A549 (cell line): ENCODE measurements around the gene ANKRD24. TPM values are rescaled to one million over a fixed set of nuclear protein-coding genes. Genes with fewer than 3 reads are reported as not detected.
A peak's percentile ranks its signal among the peaks of the same experiment; 100 is the strongest.

ENCODE experiments used
- ATAC-seq, 2 experiments: fragments of 200-7000 bp in 1 of 2; fragments of >200 bp in 1 of 2; cut with Nextera tagmentation in 1 of 2; cut with Tn5 transposase in 1 of 2; 3 replicates each; pipeline versions ENCODE4 v1.8.0 to v1.9.1; 2018 to 2020; ENCODE audit warnings: mild to moderate bottlenecking in 1 of 2, moderate library complexity in 1 of 2
- CTCF ChIA-PET: fragments of 300-600 bp; sonication (Branson Sonifier 250); formaldehyde crosslinking; extraction: SDS; loops from one replicate; lab custom pipeline; 2021; ENCODE audit warnings: antibody characterized with exemption, inconsistent platforms; lab: Yijun Ruan, JAX
- POLR2A ChIA-PET: fragments of 350-600 bp; formaldehyde crosslinking; extraction: SDS; loops from one replicate; lab custom pipeline; 2021; ENCODE audit warnings: antibody characterized with exemption, inconsistent platforms; lab: Yijun Ruan, JAX
- DNase-seq, 2 experiments: peaks; one replicate each; pipeline versions ENCODE4 v3.0.0 to v3.0.0-alpha.2; 2011 to 2016; ENCODE audit warnings: low read depth in 1 of 2, low spot score in 1 of 2
- FAIRE-seq: peaks from 2 replicates; lab custom pipeline; 2011; peaks lifted over from hg19 to GRCh38; lab: Jason Lieb, UNC
- H3K27ac ChIP-seq, 2 experiments: fragments of >200 bp; sonication (Bioruptor Twin); formaldehyde crosslinking; 3 replicates each; pipeline ENCODE4 v1.5.1; 2016 to 2017
- H3K4me1 ChIP-seq: fragments of >200 bp; sonication (Bioruptor Twin); formaldehyde crosslinking; 3 replicates; pipeline ENCODE4 v1.6.1; 2016
- H3K4me2 ChIP-seq: fragments of >200 bp; sonication (Bioruptor Twin); formaldehyde crosslinking; 3 replicates; pipeline ENCODE4 v1.6.1; 2016
- H3K4me3 ChIP-seq: fragments of >200 bp; sonication (Bioruptor Twin); formaldehyde crosslinking; 3 replicates; pipeline ENCODE4 v1.5.1; 2016
- H3K9me3 ChIP-seq: fragments of >200 bp; sonication (Bioruptor Twin); formaldehyde crosslinking; 3 replicates; pipeline ENCODE4 v1.6.1; 2016
- BHLHE40 ChIP-seq: IDR thresholded peaks from 2 replicates; pipeline ENCODE4 v1.6.1; 2012; ENCODE audit warnings: low read depth, low read length, inconsistent platforms
- CBX8 ChIP-seq: fragments of 200-600 bp; sonication (generic); IDR thresholded peaks from 2 replicates; pipeline ENCODE4 v1.6.1; 2016
- CHD2 ChIP-seq: fragments of 150-350 bp; IDR thresholded peaks from 2 replicates; pipeline ENCODE4 v1.6.1; 2014; ENCODE audit warnings: low read length; ENCODE audit not compliant: partially characterized antibody
- EHF ChIP-seq: fragments of 250-450 bp; sonication (Bioruptor Pico); IDR thresholded peaks from 2 replicates; pipeline ENCODE4 v1.5.0; 2020; ENCODE audit warnings: mild to moderate bottlenecking
- EHMT2 ChIP-seq: fragments of 200-600 bp; sonication (generic); IDR thresholded peaks from 2 replicates; pipeline ENCODE4 v1.6.1; 2016; ENCODE audit warnings: antibody characterized with exemption, low read depth, mild to moderate bottlenecking, moderate library complexity
- ESRRA ChIP-seq: fragments of 150-350 bp; IDR thresholded peaks from 2 replicates; pipeline ENCODE4 v1.6.1; 2014; ENCODE audit warnings: mild to moderate bottlenecking, low read length, borderline replicate concordance
- FOSB ChIP-seq: fragments of 250-450 bp; sonication (Bioruptor Pico); IDR thresholded peaks from 2 replicates; pipeline ENCODE4 v1.5.0; 2020; ENCODE audit warnings: mild to moderate bottlenecking, moderate library complexity
- GATA3 ChIP-seq: IDR thresholded peaks from 2 replicates; pipeline ENCODE4 v1.6.1; 2012; ENCODE audit warnings: borderline replicate concordance
- HOXB13 ChIP-seq: fragments of 250-450 bp; sonication (Bioruptor Pico); IDR thresholded peaks from 2 replicates; pipeline ENCODE4 v1.5.0; 2020; ENCODE audit warnings: low read depth, mild to moderate bottlenecking, moderate library complexity
- KDM5A ChIP-seq: fragments of 200-600 bp; sonication (generic); IDR thresholded peaks from 2 replicates; pipeline ENCODE4 v1.6.1; 2016; ENCODE audit warnings: antibody characterized with exemption, mild to moderate bottlenecking
- MAFK ChIP-seq: fragments of 450-650 bp; IDR thresholded peaks from 2 replicates; pipeline ENCODE4 v1.6.1; 2014; ENCODE audit not compliant: partially characterized antibody
- MAZ ChIP-seq: fragments of 150-350 bp; IDR thresholded peaks from 2 replicates; pipeline ENCODE4 v1.6.1; 2014; ENCODE audit warnings: antibody characterized with exemption, low read depth, low read length, borderline replicate concordance
- NPAS2 ChIP-seq: fragments of 250-450 bp; sonication (Bioruptor Pico); IDR thresholded peaks from 2 replicates; pipeline ENCODE4 v1.8.0; 2022; ENCODE audit warnings: mild to moderate bottlenecking, moderate library complexity, borderline replicate concordance
- NR3C1 ChIP-seq: fragments of >200 bp; sonication (Bioruptor Twin); formaldehyde crosslinking; IDR thresholded peaks from 3 replicates; pipeline ENCODE4 v1.6.1; 2017
- POLR2A ChIP-seq: IDR thresholded peaks from 2 replicates; pipeline ENCODE4 v1.6.1; 2012; ENCODE audit warnings: mild to moderate bottlenecking, low read length
- RARB ChIP-seq: fragments of 250-450 bp; sonication (Bioruptor Pico); IDR thresholded peaks from 2 replicates; pipeline ENCODE4 v1.8.0; 2021; ENCODE audit warnings: mild to moderate bottlenecking, moderate library complexity
- RFX5 ChIP-seq: fragments of 450-650 bp; IDR thresholded peaks from 2 replicates; pipeline ENCODE4 v1.7.1; 2014; ENCODE audit warnings: antibody characterized with exemption, mild to moderate bottlenecking, moderate library complexity
- SREBF2 ChIP-seq: fragments of 450-650 bp; IDR thresholded peaks from 2 replicates; pipeline ENCODE4 v1.6.1; 2014; ENCODE audit warnings: mild to moderate bottlenecking, moderate library complexity
- ZC3H11A ChIP-seq: fragments of 450-650 bp; IDR thresholded peaks from 2 replicates; pipeline ENCODE4 v1.6.1; 2014; ENCODE audit warnings: antibody characterized with exemption, mild to moderate bottlenecking
- ZFP36 ChIP-seq: fragments of 450-650 bp; IDR thresholded peaks from 2 replicates; pipeline ENCODE4 v1.6.1; 2014; ENCODE audit warnings: borderline replicate concordance; ENCODE audit not compliant: partially characterized antibody
- ZSCAN20 ChIP-seq: fragments of 250-450 bp; sonication (Bioruptor Pico); IDR thresholded peaks from 2 replicates; pipeline ENCODE4 v1.8.0; 2022; ENCODE audit warnings: mild to moderate bottlenecking, moderate library complexity
- WGBS: methylation state at CpG from one replicate; pipeline ENCODE4 v1.1.6; 2017; ENCODE audit errors: missing lambda C conversion rate; 5-methylcytosine and 5-hydroxymethylcytosine counted together
- polyA plus RNA-seq, 4 experiments: library from polyadenylated mRNA; depleted of rRNA in 3 of 4; stranded (reverse); fragments of >200 nt; fragmentation: RNase III in 1 of 4; extraction: RNeasy Plus Mini Kit Qiagen cat#74134 plus additional on column Dnase treatment in 1 of 4; gene quantifications; 2 replicates in 3 of 4; 3 replicates in 1 of 4; pipeline ENCODE4 v1.2.3, GENCODE V29; 2011 to 2017
- TF ChIP-seq, protein P1 (sequence below): IDR thresholded peaks from 2 replicates; pipeline ENCODE4 v1.6.1; 2012
- TF ChIP-seq, protein P2 (sequence below): fragments of >200 bp; sonication (Bioruptor Twin); formaldehyde crosslinking; IDR thresholded peaks from 3 replicates; pipeline ENCODE4 v1.5.1; 2016
- TF ChIP-seq, protein P3 (sequence below): fragments of 250-450 bp; sonication (Bioruptor Pico); IDR thresholded peaks from 2 replicates; pipeline ENCODE4 v1.5.0; 2020; ENCODE audit warnings: low read depth, mild to moderate bottlenecking, moderate library complexity
- TF ChIP-seq, protein P4 (sequence below): IDR thresholded peaks from 2 replicates; pipeline ENCODE4 v1.6.1; 2012
- TF ChIP-seq, protein P5 (sequence below): fragments of 450-650 bp; IDR thresholded peaks from 2 replicates; pipeline ENCODE4 v1.6.1; 2014; ENCODE audit warnings: antibody characterized with exemption
- TF ChIP-seq, protein P6 (sequence below): fragments of >200 bp; sonication (Bioruptor Twin); formaldehyde crosslinking; IDR thresholded peaks from 3 replicates; pipeline ENCODE4 v1.6.1; 2016

The ANKRD24 gene
- polyA plus RNA-seq, 2 of the 4 experiments (the other 2 are of a cell fraction), result 0.28 to 0.36 TPM

DNA sequence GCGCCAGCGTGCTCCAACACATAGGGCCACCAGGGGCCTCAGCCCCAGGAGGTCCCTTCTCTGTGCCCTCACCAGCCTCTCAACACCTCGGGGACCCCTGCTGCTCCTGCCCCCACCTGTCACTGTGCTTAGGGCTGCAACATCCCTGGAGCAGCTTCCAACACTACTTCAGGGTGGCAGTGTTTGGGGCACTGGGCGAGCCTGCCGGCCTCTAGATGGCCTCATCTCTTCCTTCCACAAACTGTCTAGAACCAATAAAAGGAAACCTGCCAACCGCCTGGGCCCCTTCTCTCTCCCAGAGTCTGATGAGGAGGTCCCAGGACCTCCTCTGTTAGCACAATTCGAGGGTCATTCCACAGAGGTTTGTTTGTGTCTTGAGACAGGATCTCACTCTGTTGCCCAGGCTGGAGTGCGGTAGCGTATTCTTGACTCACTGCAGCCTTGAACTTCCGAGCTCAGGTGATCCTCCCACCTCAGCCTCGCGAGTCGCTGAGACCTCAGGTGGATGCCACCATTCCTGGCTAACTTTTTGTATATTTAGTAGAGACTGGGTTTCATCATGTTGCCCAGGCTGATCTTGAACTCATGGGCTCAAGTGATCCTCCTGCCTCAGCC lies 86.4 kb downstream of the ANKRD24 start:
- Histone ChIP-seq H3K4me3 (no peak overlapping the region), H3K4me1 (no peaks in the 10 kb centered on the region), H3K27ac (no peak overlapping the region), H3K4me2 (no peak overlapping the region), H3K9me3 (no peaks in the 10 kb centered on the region)
- TF ChIP-seq ESRRA (no peak), MAZ (no peak), FOSB (no peak), EHF (CRISPR knock-in tag) (no peak), CHD2 (no peak), RARB (CRISPR knock-in tag) (no peak), SREBF2 (no peak), CBX8 (no peak), KDM5A (no peak), GATA3 (no peak), HOXB13 (CRISPR knock-in tag) (no peak)
- TF ChIP-seq, protein P1, sequence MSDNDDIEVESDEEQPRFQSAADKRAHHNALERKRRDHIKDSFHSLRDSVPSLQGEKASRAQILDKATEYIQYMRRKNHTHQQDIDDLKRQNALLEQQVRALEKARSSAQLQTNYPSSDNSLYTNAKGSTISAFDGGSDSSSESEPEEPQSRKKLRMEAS, result no peak
- TF ChIP-seq, protein P2, sequence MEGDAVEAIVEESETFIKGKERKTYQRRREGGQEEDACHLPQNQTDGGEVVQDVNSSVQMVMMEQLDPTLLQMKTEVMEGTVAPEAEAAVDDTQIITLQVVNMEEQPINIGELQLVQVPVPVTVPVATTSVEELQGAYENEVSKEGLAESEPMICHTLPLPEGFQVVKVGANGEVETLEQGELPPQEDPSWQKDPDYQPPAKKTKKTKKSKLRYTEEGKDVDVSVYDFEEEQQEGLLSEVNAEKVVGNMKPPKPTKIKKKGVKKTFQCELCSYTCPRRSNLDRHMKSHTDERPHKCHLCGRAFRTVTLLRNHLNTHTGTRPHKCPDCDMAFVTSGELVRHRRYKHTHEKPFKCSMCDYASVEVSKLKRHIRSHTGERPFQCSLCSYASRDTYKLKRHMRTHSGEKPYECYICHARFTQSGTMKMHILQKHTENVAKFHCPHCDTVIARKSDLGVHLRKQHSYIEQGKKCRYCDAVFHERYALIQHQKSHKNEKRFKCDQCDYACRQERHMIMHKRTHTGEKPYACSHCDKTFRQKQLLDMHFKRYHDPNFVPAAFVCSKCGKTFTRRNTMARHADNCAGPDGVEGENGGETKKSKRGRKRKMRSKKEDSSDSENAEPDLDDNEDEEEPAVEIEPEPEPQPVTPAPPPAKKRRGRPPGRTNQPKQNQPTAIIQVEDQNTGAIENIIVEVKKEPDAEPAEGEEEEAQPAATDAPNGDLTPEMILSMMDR, result no peak
- TF ChIP-seq, protein P3, sequence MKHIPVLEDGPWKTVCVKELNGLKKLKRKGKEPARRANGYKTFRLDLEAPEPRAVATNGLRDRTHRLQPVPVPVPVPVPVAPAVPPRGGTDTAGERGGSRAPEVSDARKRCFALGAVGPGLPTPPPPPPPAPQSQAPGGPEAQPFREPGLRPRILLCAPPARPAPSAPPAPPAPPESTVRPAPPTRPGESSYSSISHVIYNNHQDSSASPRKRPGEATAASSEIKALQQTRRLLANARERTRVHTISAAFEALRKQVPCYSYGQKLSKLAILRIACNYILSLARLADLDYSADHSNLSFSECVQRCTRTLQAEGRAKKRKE (CRISPR knock-in tag), result no peak
- TF ChIP-seq, protein P4, sequence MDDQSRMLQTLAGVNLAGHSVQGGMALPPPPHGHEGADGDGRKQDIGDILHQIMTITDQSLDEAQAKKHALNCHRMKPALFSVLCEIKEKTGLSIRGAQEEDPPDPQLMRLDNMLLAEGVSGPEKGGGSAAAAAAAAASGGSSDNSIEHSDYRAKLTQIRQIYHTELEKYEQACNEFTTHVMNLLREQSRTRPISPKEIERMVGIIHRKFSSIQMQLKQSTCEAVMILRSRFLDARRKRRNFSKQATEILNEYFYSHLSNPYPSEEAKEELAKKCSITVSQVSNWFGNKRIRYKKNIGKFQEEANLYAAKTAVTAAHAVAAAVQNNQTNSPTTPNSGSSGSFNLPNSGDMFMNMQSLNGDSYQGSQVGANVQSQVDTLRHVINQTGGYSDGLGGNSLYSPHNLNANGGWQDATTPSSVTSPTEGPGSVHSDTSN, result no peak
- ATAC-seq (0 out of 6 replicates have a peak, but pooled peaks of 1 of the 2 experiments have one; percentile 15), FAIRE-seq (no peak), DNase-seq (no peak)
- ChIA-PET POLR2A (no interaction called here), CTCF (interaction anchor here (0.7 to 5.5 kb wide), 9 partner anchors 8 to 180 kb away, joined by 3 to 47 read pairs (median 5); partner anchors contain the start of gene YJU2)
- WGBS, result 79% methylated on average over 10 of the region's 13 CpGs

DNA sequence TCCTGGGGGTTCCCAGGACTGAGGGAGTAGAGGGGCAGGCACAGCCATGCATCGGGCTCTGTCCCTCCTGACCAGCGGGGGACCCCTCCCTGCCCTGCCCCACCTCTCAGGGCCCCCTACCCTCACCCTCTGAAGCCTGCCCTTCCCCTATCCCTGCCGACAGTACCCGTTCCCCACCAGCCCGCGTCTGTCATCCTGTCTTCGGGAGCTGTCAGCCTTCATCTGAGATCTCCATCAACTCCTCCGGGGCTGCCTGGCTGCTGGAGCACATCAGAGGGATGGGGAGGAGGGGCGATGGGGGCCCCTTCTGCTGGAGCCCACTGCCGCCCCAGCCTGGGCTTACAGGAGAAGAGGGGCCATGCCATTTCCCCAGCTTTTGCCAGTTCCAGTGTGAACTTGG lies 90.4 kb downstream of the ANKRD24 start:
- no peak for TF ChIP-seq NR3C1
- TF ChIP-seq ZFP36, result no peak
- TF ChIP-seq MAFK, result no peak
- no peak for TF ChIP-seq ZSCAN20
- no peak for TF ChIP-seq ZC3H11A
- TF ChIP-seq, protein P4, result no peak
- no peak for TF ChIP-seq EHMT2
- no peak for TF ChIP-seq RFX5
- TF ChIP-seq, protein P5, sequence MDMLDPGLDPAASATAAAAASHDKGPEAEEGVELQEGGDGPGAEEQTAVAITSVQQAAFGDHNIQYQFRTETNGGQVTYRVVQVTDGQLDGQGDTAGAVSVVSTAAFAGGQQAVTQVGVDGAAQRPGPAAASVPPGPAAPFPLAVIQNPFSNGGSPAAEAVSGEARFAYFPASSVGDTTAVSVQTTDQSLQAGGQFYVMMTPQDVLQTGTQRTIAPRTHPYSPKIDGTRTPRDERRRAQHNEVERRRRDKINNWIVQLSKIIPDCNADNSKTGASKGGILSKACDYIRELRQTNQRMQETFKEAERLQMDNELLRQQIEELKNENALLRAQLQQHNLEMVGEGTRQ, result no peak
- TF ChIP-seq, protein P2, result no peak
- no peak for TF ChIP-seq POLR2A
- TF ChIP-seq, protein P6, sequence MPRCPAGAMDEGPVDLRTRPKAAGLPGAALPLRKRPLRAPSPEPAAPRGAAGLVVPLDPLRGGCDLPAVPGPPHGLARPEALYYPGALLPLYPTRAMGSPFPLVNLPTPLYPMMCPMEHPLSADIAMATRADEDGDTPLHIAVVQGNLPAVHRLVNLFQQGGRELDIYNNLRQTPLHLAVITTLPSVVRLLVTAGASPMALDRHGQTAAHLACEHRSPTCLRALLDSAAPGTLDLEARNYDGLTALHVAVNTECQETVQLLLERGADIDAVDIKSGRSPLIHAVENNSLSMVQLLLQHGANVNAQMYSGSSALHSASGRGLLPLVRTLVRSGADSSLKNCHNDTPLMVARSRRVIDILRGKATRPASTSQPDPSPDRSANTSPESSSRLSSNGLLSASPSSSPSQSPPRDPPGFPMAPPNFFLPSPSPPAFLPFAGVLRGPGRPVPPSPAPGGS, result no peak
- TF ChIP-seq BHLHE40, result no peak
- TF ChIP-seq NPAS2 (CRISPR knock-in tag), result no peak
- WGBS, result 90% methylated on average over 3 of the region's 10 CpGs
- no peaks in the 10 kb centered on the region for H3K9me3 ChIP-seq
- H3K4me2 ChIP-seq, result no peak overlapping the region
- H3K27ac ChIP-seq, result no peak overlapping the region
- 0 out of 6 replicates have a peak, but pooled peaks of 1 of the 2 experiments have one; percentile 20 for ATAC-seq
- no peak for DNase-seq
- H3K4me1 ChIP-seq, result no peaks in the 10 kb centered on the region
- FAIRE-seq, result no peak
- CTCF ChIA-PET, result interaction anchor here (0.6 to 1.5 kb wide), 2 partner anchors 75 to 252 kb away, joined by 3 read pairs; no protein-coding TSS in a partner anchor
- H3K4me3 ChIP-seq, result no peak overlapping the region
- POLR2A ChIA-PET, result no interaction called here
